Measurements from ENCODE around the gene PRPF8.
"Not testable (repeated sequence)": the region's sequence is repeated elsewhere in the genome, so short reads cannot be mapped to it uniquely, and the experiment has no call there.

Gene PRPF8

GRCh38 chr17:1716076-1716911 is 31.6 kb upstream of the PRPF8 start:
- peak; percentile 100 for DNase-seq (ENCODE audit: low spot score)

- DNase-seq (ENCODE audit: low spot score) = no peak
Observed at GRCh38 chr17:1715803-1716075, 31.1 kb upstream of the PRPF8 start.

- DNase-seq (ENCODE audit: low spot score) = peak; percentile 70
Observed at GRCh38 chr17:1714980-1715802, 30.5 kb upstream of the PRPF8 start.

GRCh38 chr17:1714427-1714979 is 29.8 kb upstream of the PRPF8 start:
- DNase-seq (ENCODE audit: low spot score) = peak; percentile 92

- DNase-seq (ENCODE audit: low spot score) = peak; percentile 34
Observed at GRCh38 chr17:1713878-1714426, 29.3 kb upstream of the PRPF8 start.

- no peak for DNase-seq (ENCODE audit: low spot score)
Observed at GRCh38 chr17:1713160-1713877, 28.7 kb upstream of the PRPF8 start.

- DNase-seq (ENCODE audit: low spot score) = no peak
Observed at GRCh38 chr17:1712271-1712670, 27.6 kb upstream of the PRPF8 start.

- DNase-seq (ENCODE audit: low spot score) = no peak
Observed at GRCh38 chr17:1711804-1712203, 27.1 kb upstream of the PRPF8 start.

GRCh38 chr17:1710807-1711553 is 26.3 kb upstream of the PRPF8 start:
- no peak for DNase-seq (ENCODE audit: low spot score)

- DNase-seq (ENCODE audit: low spot score) = no peak
Observed at GRCh38 chr17:1709971-1710806, 25.5 kb upstream of the PRPF8 start, which contains the start of gene TLCD2. Gene TLCD2 (minus strand): TSS chr17:1710377. CDS start chr17:1710242, 135 bp downstream.

- DNase-seq (ENCODE audit: low spot score) = no peak
Observed at GRCh38 chr17:1709403-1709951, 24.8 kb upstream of the PRPF8 start.

- not testable (repeated sequence) for DNase-seq (ENCODE audit: low spot score)
Observed at GRCh38 chr17:1708791-1709346, 24.2 kb upstream of the PRPF8 start.

- no peak for DNase-seq (ENCODE audit: low spot score)
Observed at GRCh38 chr17:1707107-1707506, 22.4 kb upstream of the PRPF8 start.

GRCh38 chr17:1705004-1705403 is 20.3 kb upstream of the PRPF8 start:
- DNase-seq (ENCODE audit: low spot score) = no peak

GRCh38 chr17:1703063-1703462 is 18.4 kb upstream of the PRPF8 start:
- no peak for DNase-seq (ENCODE audit: low spot score)

- not testable (repeated sequence) for DNase-seq (ENCODE audit: low spot score)
Observed at GRCh38 chr17:1699891-1700290, 15.2 kb upstream of the PRPF8 start.

- DNase-seq (ENCODE audit: low spot score) = no peak
Observed at GRCh38 chr17:1697681-1698080, 13.0 kb upstream of the PRPF8 start.

GRCh38 chr17:1695365-1695764 is 10.7 kb upstream of the PRPF8 start:
- DNase-seq (ENCODE audit: low spot score) = no peak

GRCh38 chr17:1693339-1693738 is 8.7 kb upstream of the PRPF8 start:
- no peak for DNase-seq (ENCODE audit: low spot score)
